Measurements from ENCODE around the gene EPB41L4A. TPM values are rescaled to one million over a fixed set of nuclear protein-coding genes. Genes with fewer than 3 reads are reported as not detected.

EPB41L4A gene
- total RNA-seq, 1 experiment from 2014 or later, result 0.87 TPM

- TF ChIP-seq CTCF (IDR thresholded peaks at IDR 0.05) (no peak), SIN3A (IDR thresholded peaks at IDR 0.05; ENCODE audit: borderline replicate concordance, insufficient read depth, low read depth, low read length) (no peak), POLR2AphosphoS5 (IDR thresholded peaks at IDR 0.05; ENCODE audit: low read depth, low read length) (no peak), TCF7L2 (IDR thresholded peaks at IDR 0.05; ENCODE audit: low read depth, low read length) (no peak)
- TF ChIP-seq, protein P1, sequence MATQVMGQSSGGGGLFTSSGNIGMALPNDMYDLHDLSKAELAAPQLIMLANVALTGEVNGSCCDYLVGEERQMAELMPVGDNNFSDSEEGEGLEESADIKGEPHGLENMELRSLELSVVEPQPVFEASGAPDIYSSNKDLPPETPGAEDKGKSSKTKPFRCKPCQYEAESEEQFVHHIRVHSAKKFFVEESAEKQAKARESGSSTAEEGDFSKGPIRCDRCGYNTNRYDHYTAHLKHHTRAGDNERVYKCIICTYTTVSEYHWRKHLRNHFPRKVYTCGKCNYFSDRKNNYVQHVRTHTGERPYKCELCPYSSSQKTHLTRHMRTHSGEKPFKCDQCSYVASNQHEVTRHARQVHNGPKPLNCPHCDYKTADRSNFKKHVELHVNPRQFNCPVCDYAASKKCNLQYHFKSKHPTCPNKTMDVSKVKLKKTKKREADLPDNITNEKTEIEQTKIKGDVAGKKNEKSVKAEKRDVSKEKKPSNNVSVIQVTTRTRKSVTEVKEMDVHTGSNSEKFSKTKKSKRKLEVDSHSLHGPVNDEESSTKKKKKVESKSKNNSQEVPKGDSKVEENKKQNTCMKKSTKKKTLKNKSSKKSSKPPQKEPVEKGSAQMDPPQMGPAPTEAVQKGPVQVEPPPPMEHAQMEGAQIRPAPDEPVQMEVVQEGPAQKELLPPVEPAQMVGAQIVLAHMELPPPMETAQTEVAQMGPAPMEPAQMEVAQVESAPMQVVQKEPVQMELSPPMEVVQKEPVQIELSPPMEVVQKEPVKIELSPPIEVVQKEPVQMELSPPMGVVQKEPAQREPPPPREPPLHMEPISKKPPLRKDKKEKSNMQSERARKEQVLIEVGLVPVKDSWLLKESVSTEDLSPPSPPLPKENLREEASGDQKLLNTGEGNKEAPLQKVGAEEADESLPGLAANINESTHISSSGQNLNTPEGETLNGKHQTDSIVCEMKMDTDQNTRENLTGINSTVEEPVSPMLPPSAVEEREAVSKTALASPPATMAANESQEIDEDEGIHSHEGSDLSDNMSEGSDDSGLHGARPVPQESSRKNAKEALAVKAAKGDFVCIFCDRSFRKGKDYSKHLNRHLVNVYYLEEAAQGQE (IDR thresholded peaks at IDR 0.05; ENCODE audit: insufficient read depth in 1 of 2, low read depth in 2 of 2, low read length in 1 of 2), result no peak
- DNase-seq (ENCODE audit: low read depth, low spot score) (no peak), ATAC-seq (no peak)
- Histone ChIP-seq H3K27me3 (ENCODE audit: control insufficient read depth, insufficient read depth, low read length) (no peaks in the 10 kb centered on the region), H3K4me3 (ENCODE audit: low read depth in 2 of 2, low read length in 2 of 2) (no peak overlapping the region), H3K4me1 (ENCODE audit: control insufficient read depth, insufficient read depth, low read length) (no peaks in the 10 kb centered on the region), H3K9me3 (ENCODE audit: control insufficient read depth, insufficient read depth, low read depth, low read length) (no peaks in the 10 kb centered on the region), H3K27ac (ENCODE audit: low read length) (no peak overlapping the region), H3K36me3 (ENCODE audit: control insufficient read depth, insufficient read depth, low read length) (no peaks in the 10 kb centered on the region)
- in situ Hi-C loops (cut with HindIII; ENCODE audit: low pct_unique_long_range_greater_than_20kb, low sequenced_read_pairs), result no loop called here
- intact Hi-C loops (cut with micrococcal nuclease; ENCODE audit: unreplicated experiment), result no loop called here
- CTCF ChIA-PET, result no interaction called here
- BruUV-seq (replicated peaks), result no TSS peak
- POLR2A ChIA-PET, result no interaction called here
These were observed 188.5 kb downstream of the EPB41L4A start for GRCh38 chr5:112230606-112231005.

- no TSS peak for BruUV-seq (replicated peaks)
- in situ Hi-C loops (cut with HindIII; ENCODE audit: low pct_unique_long_range_greater_than_20kb, low sequenced_read_pairs) (no loop called here), intact Hi-C loops (cut with micrococcal nuclease; ENCODE audit: unreplicated experiment) (no loop called here)
- H3K9me3 ChIP-seq (ENCODE audit: control insufficient read depth, insufficient read depth, low read depth, low read length), result no peaks in the 10 kb centered on the region
- no peaks in the 10 kb centered on the region for H3K4me1 ChIP-seq (ENCODE audit: control insufficient read depth, insufficient read depth, low read length)
- no peaks in the 10 kb centered on the region for H3K27me3 ChIP-seq (ENCODE audit: control insufficient read depth, insufficient read depth, low read length)
- H3K27ac ChIP-seq (ENCODE audit: low read length), result no peak overlapping the region
- ATAC-seq (no peak; the same call in 1 of the 2 replicates), DNase-seq (ENCODE audit: low read depth, low spot score) (no peak)
- ChIA-PET CTCF (no interaction called here), POLR2A (no interaction called here)
- no peak overlapping the region for H3K4me3 ChIP-seq (ENCODE audit: low read depth in 2 of 2, low read length in 2 of 2)
- TF ChIP-seq POLR2AphosphoS5 (IDR thresholded peaks at IDR 0.05; ENCODE audit: low read depth, low read length), result no peak
- TF ChIP-seq SIN3A (IDR thresholded peaks at IDR 0.05; ENCODE audit: borderline replicate concordance, insufficient read depth, low read depth, low read length), result no peak
- TF ChIP-seq TCF7L2 (IDR thresholded peaks at IDR 0.05; ENCODE audit: low read depth, low read length), result no peak
- H3K36me3 ChIP-seq (ENCODE audit: control insufficient read depth, insufficient read depth, low read length), result no peaks in the 10 kb centered on the region
These were observed 190.4 kb downstream of the EPB41L4A start for GRCh38 chr5:112228667-112229066.

DNA sequence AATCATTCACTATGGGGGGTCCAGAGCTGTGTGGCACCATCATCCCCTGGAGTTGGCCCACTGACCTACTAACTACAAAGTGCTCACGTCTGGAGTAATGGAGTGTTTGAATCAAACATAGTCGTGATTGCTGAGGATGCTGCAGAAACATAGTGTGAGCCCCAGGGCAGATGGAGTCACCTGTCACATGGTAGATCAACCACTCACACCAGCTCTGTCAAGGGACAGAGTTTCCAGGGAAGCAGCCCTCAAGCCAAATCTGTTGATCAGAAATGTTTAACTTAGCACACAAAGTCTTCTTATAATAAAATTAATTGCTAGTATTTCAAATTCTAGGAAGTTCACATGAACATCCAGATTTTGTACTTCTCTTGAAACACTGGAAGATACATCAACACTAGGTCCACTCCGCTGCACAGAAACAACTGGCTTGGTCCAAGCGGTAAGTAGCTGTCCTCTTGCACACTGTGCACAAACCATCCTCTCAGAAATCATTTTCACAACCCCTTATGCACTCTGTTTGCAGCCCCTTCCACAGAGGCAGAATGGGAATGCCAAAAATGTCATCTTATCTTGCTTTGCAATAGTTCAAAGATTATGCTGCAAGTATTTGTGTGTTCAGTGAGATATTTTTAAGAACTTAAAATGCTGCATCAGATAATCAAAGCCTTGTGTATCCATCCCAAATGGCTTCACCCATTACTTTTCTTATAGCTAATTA is 191.0 kb downstream of the EPB41L4A start:
- intact Hi-C loops (cut with micrococcal nuclease; ENCODE audit: unreplicated experiment), result no loop called here
- ATAC-seq (no peak), DNase-seq (ENCODE audit: low read depth, low spot score) (no peak)
- Histone ChIP-seq H3K9me3 (ENCODE audit: control insufficient read depth, insufficient read depth, low read depth, low read length) (no peaks in the 10 kb centered on the region), H3K36me3 (ENCODE audit: control insufficient read depth, insufficient read depth, low read length) (no peaks in the 10 kb centered on the region), H3K27ac (ENCODE audit: low read length) (no peak overlapping the region), H3K4me3 (ENCODE audit: low read depth in 2 of 2, low read length in 2 of 2) (no peak overlapping the region), H3K27me3 (ENCODE audit: control insufficient read depth, insufficient read depth, low read length) (no peaks in the 10 kb centered on the region), H3K4me1 (ENCODE audit: control insufficient read depth, insufficient read depth, low read length) (no peaks in the 10 kb centered on the region)
- TF ChIP-seq SIN3A (IDR thresholded peaks at IDR 0.05; ENCODE audit: borderline replicate concordance, insufficient read depth, low read depth, low read length) (no peak), CTCF (IDR thresholded peaks at IDR 0.05) (no peak), TCF7L2 (IDR thresholded peaks at IDR 0.05; ENCODE audit: low read depth, low read length) (no peak), POLR2AphosphoS5 (IDR thresholded peaks at IDR 0.05; ENCODE audit: low read depth, low read length) (no peak)
- TF ChIP-seq, protein P1 (IDR thresholded peaks at IDR 0.05; ENCODE audit: insufficient read depth in 1 of 2, low read depth in 2 of 2, low read length in 1 of 2), result no peak
- ChIA-PET POLR2A (no interaction called here), CTCF (no interaction called here)
- BruUV-seq (replicated peaks), result no TSS peak
- in situ Hi-C loops (cut with HindIII; ENCODE audit: low pct_unique_long_range_greater_than_20kb, low sequenced_read_pairs), result no loop called here
